Large intestine (tissue), 3 donors: ENCODE data around the gene MAN2B2. TPM values are rescaled to one million over a fixed set of nuclear protein-coding genes. Genes with fewer than 3 reads are reported as not detected.

Experiments used
- DNase-seq, 2 donors: peaks; one replicate each; pipeline versions ENCODE4 v3.0.0 to v3.0.0-alpha.2; 2013
- H3K27ac ChIP-seq: one replicate; pipeline ENCODE4 v1.5.1; 2013; ENCODE audit warnings: low read length
- H3K27me3 ChIP-seq: 2 replicates; pipeline ENCODE4 v1.6.1; 2013; ENCODE audit warnings: low read length; ENCODE audit not compliant: control insufficient read depth, insufficient read depth
- H3K36me3 ChIP-seq: 2 replicates; pipeline ENCODE4 v1.6.1; 2013; ENCODE audit warnings: low read length; ENCODE audit not compliant: control insufficient read depth, insufficient read depth
- H3K4me1 ChIP-seq: one replicate; pipeline ENCODE4 v1.6.1; 2013; ENCODE audit warnings: low read length; ENCODE audit not compliant: control insufficient read depth, insufficient read depth
- H3K4me3 ChIP-seq: one replicate; pipeline ENCODE4 v1.5.1; 2013; ENCODE audit warnings: low read length
- H3K9me3 ChIP-seq: one replicate; pipeline ENCODE4 v1.6.1; 2013; ENCODE audit warnings: mild to moderate bottlenecking, low read depth, low read length, moderate library complexity; ENCODE audit not compliant: control insufficient read depth
- WGBS: methylation state at CpG from one replicate; pipeline ENCODE4 v1.1.5; 2013; ENCODE audit warnings: low lambda C conversion rate; ENCODE audit not compliant: insufficient coverage; 5-methylcytosine and 5-hydroxymethylcytosine counted together
- polyA plus RNA-seq: library from polyadenylated mRNA; unstranded; fragments of 120-200 nt; gene quantifications from one replicate; pipeline ENCODE4 v1.2.1, GENCODE V29; 2013

MAN2B2 gene
- polyA plus RNA-seq, 1 donor, result 18.2 TPM

DNA sequence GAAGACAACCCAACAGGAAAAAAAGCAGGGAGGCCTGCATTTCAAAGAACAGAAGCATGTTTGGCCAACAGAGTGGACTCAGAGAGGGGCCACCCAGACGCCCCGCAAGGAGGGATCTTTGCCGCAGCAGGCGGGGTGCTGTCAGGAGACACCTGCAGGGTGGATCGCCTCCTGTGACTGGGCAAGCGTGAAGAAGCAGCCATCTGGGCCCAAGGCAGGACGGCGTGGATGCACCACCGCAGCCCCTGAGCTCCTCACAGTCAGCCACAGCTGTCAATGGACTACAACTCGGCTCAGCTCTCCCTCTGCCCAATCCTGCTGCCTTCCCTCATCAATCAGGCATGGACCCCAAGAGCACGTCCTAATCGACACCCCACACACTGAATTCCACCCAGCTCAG lies 32.0 kb upstream of the MAN2B2 start:
- H3K27ac ChIP-seq, result no peak overlapping the region
- no peak overlapping the region for H3K4me3 ChIP-seq
- H3K27me3 ChIP-seq, result no peaks in the 10 kb centered on the region
- no CpG with 5 or more reads among the region's 12 CpGs for WGBS
- no peak for DNase-seq
- H3K4me1 ChIP-seq, result no peaks in the 10 kb centered on the region
- H3K9me3 ChIP-seq, result no peaks in the 10 kb centered on the region
- H3K36me3 ChIP-seq, result no peaks in the 10 kb centered on the region

DNA sequence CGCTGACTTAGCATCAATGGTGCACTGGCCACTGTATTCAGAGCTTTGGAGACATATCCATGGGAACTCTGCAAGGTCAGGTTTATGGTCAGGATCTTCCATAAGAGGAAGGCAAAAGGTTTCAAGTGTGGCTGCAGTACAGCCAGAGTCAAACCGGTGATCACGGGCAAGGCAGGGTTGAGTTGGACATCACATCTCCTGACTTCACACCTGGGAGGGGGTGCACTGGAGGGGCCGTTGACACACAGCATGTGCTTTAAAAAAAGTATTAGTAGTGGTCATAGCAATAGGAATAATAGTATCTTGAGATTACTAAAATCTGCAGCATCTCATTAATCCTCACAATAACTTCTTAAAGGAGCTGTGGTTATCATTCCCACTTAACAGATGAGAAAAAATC lies 28.9 kb upstream of the MAN2B2 start:
- DNase-seq, result no peak
- no peak overlapping the region for H3K27ac ChIP-seq
- H3K9me3 ChIP-seq, result no peaks in the 10 kb centered on the region
- H3K4me3 ChIP-seq, result no peak overlapping the region
- no peaks in the 10 kb centered on the region for H3K36me3 ChIP-seq
- peaks cover 7% of the 10 kb centered on the region for H3K27me3 ChIP-seq
- no CpG with 5 or more reads among the region's 4 CpGs for WGBS
- H3K4me1 ChIP-seq, result no peaks in the 10 kb centered on the region

DNA sequence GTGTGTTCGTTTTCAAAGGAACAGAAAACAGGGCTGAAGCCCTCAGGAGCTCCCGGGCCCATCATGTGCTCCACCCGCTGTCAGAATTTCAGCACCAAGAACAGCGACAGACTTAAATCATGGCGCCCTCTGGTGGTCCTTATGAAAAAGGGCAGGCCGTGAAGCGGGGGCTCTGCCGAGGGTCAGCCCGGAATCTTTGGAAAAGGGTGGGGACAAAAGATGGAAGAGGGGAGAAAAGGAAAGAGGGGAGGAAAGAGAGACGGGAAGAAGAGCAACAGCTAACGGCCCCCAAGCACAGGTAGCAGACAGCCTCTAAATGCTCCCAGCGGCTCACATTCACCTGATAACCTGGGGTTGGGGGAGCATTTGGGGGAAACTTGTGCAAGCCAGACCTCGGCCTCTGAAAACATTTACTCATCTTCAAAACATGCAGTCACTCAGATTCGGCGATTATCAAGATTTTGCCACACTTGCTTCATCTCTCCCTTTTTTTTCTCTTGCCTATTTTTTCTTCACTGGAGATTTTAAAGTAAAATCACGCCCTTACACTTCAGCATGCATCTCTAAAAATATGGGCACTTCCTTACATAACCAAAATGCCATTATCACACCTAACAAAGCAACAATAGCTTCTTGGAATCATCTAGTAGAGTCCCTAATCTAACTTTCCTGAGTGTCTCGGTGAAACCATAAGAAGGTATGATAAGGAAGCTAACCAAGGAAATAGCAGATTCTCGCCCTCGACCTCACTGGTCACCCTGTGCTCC lies 28.1 kb upstream of the MAN2B2 start:
- Histone ChIP-seq H3K4me3 (no peak overlapping the region), H3K36me3 (no peaks in the 10 kb centered on the region), H3K9me3 (no peaks in the 10 kb centered on the region), H3K27me3 (peaks cover 10% of the 10 kb centered on the region), H3K27ac (no peak overlapping the region), H3K4me1 (no peaks in the 10 kb centered on the region)
- WGBS, result 100% methylated on average over 1 of the region's 19 CpGs
- DNase-seq, result peak; percentile 34 to 41

DNA sequence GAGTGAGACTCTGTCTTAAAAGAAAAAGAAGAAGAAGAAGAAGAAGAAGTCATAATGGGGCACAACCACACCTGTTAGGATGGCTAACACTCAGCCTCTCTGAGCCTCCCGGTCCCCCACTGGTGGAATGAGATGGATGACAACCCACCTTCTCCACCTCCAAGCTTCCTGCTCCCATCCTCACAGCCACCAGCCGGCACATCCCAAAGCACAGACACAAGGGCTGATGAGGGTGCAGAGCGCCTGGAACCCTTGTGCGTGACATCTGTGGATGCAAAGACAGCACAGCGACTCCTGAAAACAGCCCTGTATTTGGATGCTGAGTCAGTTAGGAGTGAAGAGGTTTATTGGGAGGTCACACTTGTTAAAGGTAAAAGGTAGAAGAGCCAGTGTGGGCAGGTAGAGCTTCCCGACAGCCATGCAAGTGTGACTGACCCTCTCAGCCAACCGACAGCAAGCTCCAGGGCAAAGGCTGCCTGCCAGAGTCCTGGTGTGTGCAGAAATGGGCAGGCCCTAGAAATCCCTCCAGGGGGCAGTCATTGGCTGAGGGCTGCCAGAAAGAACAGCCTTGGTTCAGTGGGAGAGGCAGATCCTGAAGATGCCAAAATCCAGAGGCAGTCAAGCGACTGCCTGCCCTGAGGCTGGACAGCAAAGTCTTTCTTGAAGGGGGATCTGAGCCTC lies 26.6 kb upstream of the MAN2B2 start:
- DNase-seq, result no peak
- Histone ChIP-seq H3K27ac (no peak overlapping the region), H3K27me3 (peaks cover 14% of the 10 kb centered on the region), H3K4me1 (no peaks in the 10 kb centered on the region), H3K4me3 (no peak overlapping the region), H3K36me3 (no peaks in the 10 kb centered on the region), H3K9me3 (no peaks in the 10 kb centered on the region)
- WGBS, result no CpG with 5 or more reads among the region's 8 CpGs

DNA sequence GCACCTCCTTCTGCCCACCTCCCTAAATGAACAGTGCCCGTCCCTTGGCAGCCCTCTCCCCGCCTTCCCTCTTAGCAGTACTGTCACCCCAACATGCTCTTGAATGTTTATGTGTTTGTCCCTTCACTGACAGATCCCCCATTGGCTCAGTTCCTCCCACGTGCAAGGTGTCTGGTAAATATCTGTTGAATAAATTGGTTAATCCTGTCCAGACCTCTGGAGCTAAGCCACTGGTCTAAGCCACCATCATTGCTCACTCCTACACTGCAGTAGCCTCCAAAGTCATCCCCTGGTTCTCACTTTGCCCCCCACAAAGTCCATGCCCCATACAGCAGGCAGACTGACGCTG lies 26.1 kb upstream of the MAN2B2 start:
- H3K4me1 ChIP-seq, result no peaks in the 10 kb centered on the region
- no peak overlapping the region for H3K4me3 ChIP-seq
- no peaks in the 10 kb centered on the region for H3K9me3 ChIP-seq
- no peaks in the 10 kb centered on the region for H3K36me3 ChIP-seq
- DNase-seq, result no peak
- peaks cover 14% of the 10 kb centered on the region for H3K27me3 ChIP-seq
- no peak overlapping the region for H3K27ac ChIP-seq
- no CpG with 5 or more reads among the region's 4 CpGs for WGBS

DNA sequence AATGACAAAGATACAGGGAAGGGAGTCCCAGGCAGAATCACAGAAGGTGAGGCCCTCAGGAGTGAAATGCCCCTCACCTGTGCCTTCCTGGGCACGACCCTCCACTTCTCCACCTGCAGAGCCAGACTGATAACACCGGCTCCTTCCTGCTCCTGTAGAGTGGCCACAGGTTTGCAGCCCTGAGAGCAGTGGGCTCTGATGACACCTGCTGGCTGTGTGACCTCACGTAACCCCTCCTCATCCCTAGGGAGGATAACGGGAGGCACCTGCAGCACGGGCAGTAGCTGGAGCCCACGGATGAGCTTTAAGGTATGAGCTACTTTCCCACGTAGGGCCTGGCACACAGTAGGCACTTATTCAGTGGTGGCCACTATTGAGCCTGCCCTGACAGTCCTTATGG lies 25.5 kb upstream of the MAN2B2 start:
- Histone ChIP-seq H3K36me3 (no peaks in the 10 kb centered on the region), H3K9me3 (no peaks in the 10 kb centered on the region), H3K4me3 (no peak overlapping the region), H3K4me1 (no peaks in the 10 kb centered on the region), H3K27me3 (peaks cover 17% of the 10 kb centered on the region), H3K27ac (no peak overlapping the region)
- no peak for DNase-seq
- WGBS, result no CpG with 5 or more reads among the region's 7 CpGs

DNA sequence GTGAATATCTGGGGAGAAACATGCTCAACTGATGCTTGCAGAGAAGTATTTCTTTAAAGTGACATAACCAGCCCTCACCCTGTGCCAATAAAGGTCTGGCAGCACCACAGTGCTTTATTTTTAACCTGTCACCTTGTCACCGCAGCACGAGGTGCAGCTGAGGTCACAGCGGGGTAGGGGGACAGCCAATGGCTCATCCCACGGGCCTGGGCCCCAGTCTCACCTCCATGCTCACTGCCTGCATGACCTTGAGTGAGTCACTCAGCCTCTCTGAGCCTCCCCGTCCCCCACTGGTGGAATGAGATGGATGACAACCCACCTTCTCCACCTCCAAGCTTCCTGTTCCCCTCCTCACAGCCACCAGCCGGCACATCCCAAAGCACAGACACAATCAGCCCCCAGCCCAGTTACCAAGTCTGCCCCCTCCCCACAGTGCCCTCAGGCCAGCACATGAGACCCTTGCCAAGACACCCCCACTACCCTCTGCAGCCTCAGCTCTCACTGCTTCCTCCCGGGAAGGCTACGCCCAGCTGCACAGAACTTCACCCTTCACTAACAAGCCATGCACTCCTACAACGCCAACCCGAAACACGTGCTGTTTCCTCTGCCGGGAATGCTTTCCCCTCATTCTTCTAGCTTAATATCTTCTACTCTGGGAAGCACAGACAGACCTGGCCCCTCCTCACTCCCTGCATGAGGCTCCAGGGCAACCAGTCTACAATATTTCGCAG lies 24.9 kb upstream of the MAN2B2 start:
- 60% methylated on average over 1 of the region's 13 CpGs for WGBS
- H3K4me1 ChIP-seq, result no peaks in the 10 kb centered on the region
- H3K27ac ChIP-seq, result no peak overlapping the region

DNA sequence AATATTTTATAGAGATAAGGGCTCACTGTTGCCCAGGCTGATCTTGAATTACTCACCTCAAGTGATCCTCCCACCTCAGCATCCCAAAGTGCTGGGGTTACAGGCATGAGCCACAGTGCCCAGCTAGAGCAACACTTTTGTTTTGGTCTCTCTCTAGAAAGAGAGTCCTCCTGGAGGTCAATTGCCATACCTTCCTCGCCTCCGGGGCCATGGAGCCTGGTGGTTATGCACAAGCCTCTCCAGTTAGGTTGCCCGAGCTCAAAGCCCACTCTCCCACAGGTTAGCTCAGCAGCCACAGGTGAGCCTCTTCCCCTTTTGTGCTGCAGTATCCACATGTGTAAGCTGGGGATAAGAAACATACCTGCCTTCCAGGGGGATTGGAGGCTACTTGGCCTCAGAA lies 24.2 kb upstream of the MAN2B2 start:
- peaks cover 17% of the 10 kb centered on the region for H3K27me3 ChIP-seq

More for the DNA sequence above, 24.9 kb upstream of the MAN2B2 start:
- no peaks in the 10 kb centered on the region for H3K9me3 ChIP-seq
- H3K27me3 ChIP-seq, result peaks cover 17% of the 10 kb centered on the region
- DNase-seq, result no peak
- no peaks in the 10 kb centered on the region for H3K36me3 ChIP-seq
- H3K4me3 ChIP-seq, result no peak overlapping the region

DNA sequence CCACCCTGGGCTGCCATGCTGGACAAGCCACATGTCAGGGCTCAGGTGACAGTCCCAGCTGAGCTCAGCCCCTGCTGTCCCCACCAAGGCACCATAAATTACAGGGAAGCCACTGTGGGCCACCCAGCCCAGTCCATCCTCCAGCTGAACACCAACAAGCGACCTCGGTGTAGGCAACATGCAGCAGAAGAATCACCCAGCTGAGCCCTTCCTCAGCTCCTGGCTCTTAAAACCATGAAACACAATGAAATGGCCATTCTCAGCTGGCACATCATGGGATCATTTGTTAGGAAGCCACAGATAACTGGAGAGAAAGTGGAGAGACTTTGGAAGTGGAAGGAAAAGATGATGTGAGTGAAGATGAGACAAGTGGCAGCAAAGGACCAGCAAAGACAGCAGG lies 23.3 kb upstream of the MAN2B2 start:
- Histone ChIP-seq H3K9me3 (no peaks in the 10 kb centered on the region), H3K4me3 (no peak overlapping the region), H3K36me3 (no peaks in the 10 kb centered on the region), H3K27me3 (peaks cover 19% of the 10 kb centered on the region), H3K4me1 (no peaks in the 10 kb centered on the region), H3K27ac (no peak overlapping the region)
- no CpG with 5 or more reads among the region's 2 CpGs for WGBS
- no peak for DNase-seq

More for the DNA sequence above, 24.2 kb upstream of the MAN2B2 start:
- no peaks in the 10 kb centered on the region for H3K9me3 ChIP-seq
- H3K4me3 ChIP-seq, result no peak overlapping the region
- no peaks in the 10 kb centered on the region for H3K36me3 ChIP-seq
- no peaks in the 10 kb centered on the region for H3K4me1 ChIP-seq
- DNase-seq, result no peak
- H3K27ac ChIP-seq, result no peak overlapping the region
- no CpG with 5 or more reads among the region's 3 CpGs for WGBS

DNA sequence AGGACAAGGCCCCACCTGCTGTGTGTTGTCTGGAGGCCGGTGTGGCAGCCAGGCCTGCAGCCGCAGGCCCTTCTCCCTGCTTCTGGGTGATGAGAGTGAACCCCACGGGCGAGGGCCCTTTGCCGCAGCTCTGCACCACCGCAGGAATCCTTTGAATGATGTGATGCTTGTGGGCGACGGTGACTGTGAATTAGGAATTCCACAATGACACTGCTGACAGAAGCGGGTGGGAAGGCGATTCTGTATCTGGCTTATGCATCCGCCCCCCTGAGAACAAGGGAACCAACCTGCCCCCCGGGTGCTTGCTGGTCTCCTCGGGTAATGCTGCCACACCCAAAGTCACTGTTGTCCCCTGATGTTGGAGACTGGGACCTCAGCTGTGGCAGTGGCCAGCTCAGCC lies 19.5 kb upstream of the MAN2B2 start:
- no peak overlapping the region for H3K27ac ChIP-seq
- no CpG with 5 or more reads among the region's 13 CpGs for WGBS
- no peak for DNase-seq
- no peaks in the 10 kb centered on the region for H3K36me3 ChIP-seq
- peaks cover 42% of the 10 kb centered on the region for H3K27me3 ChIP-seq
- H3K4me3 ChIP-seq, result no peak overlapping the region
- H3K4me1 ChIP-seq, result no peaks in the 10 kb centered on the region
- H3K9me3 ChIP-seq, result no peaks in the 10 kb centered on the region
